ENCODE measurements around the gene KLHL3. TPM values are rescaled to one million over a fixed set of nuclear protein-coding genes. Genes with fewer than 3 reads are reported as not detected.

The KLHL3 gene
- total RNA-seq, 4 donors from 2014 or later, result 0.75 to 4.4 (median 2.6) TPM

DNA sequence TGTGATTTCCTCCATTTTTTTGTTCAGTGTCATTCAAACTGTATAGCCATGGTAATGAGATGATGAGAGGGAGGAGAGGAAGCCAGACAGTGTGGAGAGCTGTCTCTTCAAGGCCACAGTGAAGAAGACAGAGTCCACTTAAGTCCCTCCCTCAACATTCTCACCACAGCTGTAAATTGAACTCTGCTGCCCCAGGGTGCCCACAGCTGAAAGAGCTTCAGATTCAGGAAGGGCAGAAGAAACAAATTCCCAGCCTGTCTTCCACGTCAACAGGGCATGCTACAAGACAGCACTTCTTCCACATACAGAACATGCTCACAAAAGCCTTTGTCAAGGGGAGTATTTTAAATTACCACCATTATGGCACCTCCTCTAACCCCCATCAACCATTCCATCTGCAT lies 100.4 kb downstream of the KLHL3 start:
- DNase-seq, result no peak
- Histone ChIP-seq H3K36me3 (no peaks in the 10 kb centered on the region), H3K27me3 (no peaks in the 10 kb centered on the region), H3K27ac (no peak overlapping the region), H3K4me1 (no peaks in the 10 kb centered on the region), H3K4me3 (no peak overlapping the region), H3K9me3 (no peaks in the 10 kb centered on the region)
- intact Hi-C loops (cut with DNase I; ENCODE audit: low total_unique reads), result no loop called here
- TF ChIP-seq, protein P1, sequence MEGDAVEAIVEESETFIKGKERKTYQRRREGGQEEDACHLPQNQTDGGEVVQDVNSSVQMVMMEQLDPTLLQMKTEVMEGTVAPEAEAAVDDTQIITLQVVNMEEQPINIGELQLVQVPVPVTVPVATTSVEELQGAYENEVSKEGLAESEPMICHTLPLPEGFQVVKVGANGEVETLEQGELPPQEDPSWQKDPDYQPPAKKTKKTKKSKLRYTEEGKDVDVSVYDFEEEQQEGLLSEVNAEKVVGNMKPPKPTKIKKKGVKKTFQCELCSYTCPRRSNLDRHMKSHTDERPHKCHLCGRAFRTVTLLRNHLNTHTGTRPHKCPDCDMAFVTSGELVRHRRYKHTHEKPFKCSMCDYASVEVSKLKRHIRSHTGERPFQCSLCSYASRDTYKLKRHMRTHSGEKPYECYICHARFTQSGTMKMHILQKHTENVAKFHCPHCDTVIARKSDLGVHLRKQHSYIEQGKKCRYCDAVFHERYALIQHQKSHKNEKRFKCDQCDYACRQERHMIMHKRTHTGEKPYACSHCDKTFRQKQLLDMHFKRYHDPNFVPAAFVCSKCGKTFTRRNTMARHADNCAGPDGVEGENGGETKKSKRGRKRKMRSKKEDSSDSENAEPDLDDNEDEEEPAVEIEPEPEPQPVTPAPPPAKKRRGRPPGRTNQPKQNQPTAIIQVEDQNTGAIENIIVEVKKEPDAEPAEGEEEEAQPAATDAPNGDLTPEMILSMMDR (IDR thresholded peaks at IDR 0.05), result no peak
- no peak for TF ChIP-seq EP300 (IDR thresholded peaks at IDR 0.05; ENCODE audit: low read depth)
- TF ChIP-seq POLR2A (IDR thresholded peaks at IDR 0.05), result no peak
- TF ChIP-seq POLR2AphosphoS5 (IDR thresholded peaks at IDR 0.05), result no peak
- 95% methylated on average over 1 of the region's 1 CpG; no CpG with 5 or more reads in 1 of the 2 donors for WGBS, 2 donors (ENCODE audit: low coverage in 1 of 2)
- in situ Hi-C loops (cut with MboI; ENCODE audit: low pct_ligation_motif_present in 1 of 4, low pct_unique_long_range_greater_than_20kb in 1 of 4, low sequenced_read_pairs in 3 of 4), result loop anchor here in 1 of 4 donors (25.0 kb wide), 1 partner anchor 102 kb away; the partner anchor contains the start of gene KLHL3

DNA sequence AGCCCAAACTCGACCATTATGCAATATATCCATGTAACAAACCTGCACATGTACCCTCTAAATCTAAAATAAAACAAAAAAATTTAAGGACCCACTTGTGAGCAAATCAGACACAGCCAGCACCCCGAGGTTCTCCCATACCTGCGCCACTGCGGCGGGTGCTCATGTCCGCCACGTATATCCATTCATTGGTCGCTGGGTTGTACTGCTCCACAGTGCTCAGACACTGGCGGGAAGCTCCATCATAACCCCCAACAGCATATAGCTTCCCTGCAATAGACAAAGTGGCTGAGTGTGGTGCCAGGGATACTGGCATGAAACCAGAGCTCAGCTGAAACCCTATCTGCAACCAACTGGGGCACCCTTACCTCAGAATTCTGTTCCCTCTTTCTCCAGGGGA lies 102.0 kb downstream of the KLHL3 start:
- Histone ChIP-seq H3K9me3 (no peaks in the 10 kb centered on the region), H3K4me3 (no peak overlapping the region), H3K36me3 (no peaks in the 10 kb centered on the region), H3K4me1 (peaks cover 0 to 4% (median 0%) of the 10 kb centered on the region in 4 donors), H3K27me3 (no peaks in the 10 kb centered on the region), H3K27ac (no peak overlapping the region)
- intact Hi-C loops (cut with DNase I; ENCODE audit: low total_unique reads) (no loop called here), in situ Hi-C loops (cut with MboI; ENCODE audit: low pct_ligation_motif_present in 1 of 4, low pct_unique_long_range_greater_than_20kb in 1 of 4, low sequenced_read_pairs in 3 of 4) (loop anchor here in 1 of 4 donors (25.0 kb wide), 1 partner anchor 103 kb away; the partner anchor contains the start of gene KLHL3)
- no peak for DNase-seq
- WGBS, 2 donors (ENCODE audit: low coverage in 1 of 2), result 90 to 95% methylated on average over 3 to 9 of the region's 9 CpGs
- TF ChIP-seq, protein P1 (IDR thresholded peaks at IDR 0.05), result no peak
- no peak for TF ChIP-seq POLR2A (IDR thresholded peaks at IDR 0.05)
- TF ChIP-seq POLR2AphosphoS5 (IDR thresholded peaks at IDR 0.05), result no peak
- TF ChIP-seq EP300 (IDR thresholded peaks at IDR 0.05; ENCODE audit: low read depth), result no peak

DNA sequence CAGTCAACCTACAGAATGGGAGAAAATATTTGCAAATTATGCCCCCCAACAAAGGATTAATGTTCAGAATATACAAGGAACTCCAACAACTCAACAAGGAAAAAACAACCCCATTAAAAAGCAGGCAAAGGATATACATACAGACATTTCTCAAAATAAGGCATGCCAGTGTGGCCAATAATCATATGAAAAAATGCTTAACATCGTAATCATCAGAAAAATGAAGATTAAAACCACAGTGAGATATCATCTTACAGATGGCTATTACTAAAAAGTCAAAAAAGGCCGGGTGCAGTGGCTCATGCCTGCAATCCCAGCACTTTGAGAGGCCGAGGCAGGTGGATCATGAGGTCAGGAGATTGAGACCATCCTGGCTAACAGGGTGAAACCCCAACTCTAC lies 103.2 kb downstream of the KLHL3 start:
- Histone ChIP-seq H3K27ac (no peak overlapping the region), H3K4me3 (no peak overlapping the region), H3K36me3 (no peaks in the 10 kb centered on the region), H3K27me3 (no peaks in the 10 kb centered on the region), H3K9me3 (no peaks in the 10 kb centered on the region), H3K4me1 (peaks cover 0 to 4% (median 0%) of the 10 kb centered on the region in 4 donors)
- intact Hi-C loops (cut with DNase I; ENCODE audit: low total_unique reads) (no loop called here), in situ Hi-C loops (cut with MboI; ENCODE audit: low pct_ligation_motif_present in 1 of 4, low pct_unique_long_range_greater_than_20kb in 1 of 4, low sequenced_read_pairs in 3 of 4) (loop anchor here in 1 of 4 donors (25.0 kb wide), 1 partner anchor 105 kb away; the partner anchor contains the start of gene KLHL3)
- DNase-seq, result no peak
- WGBS, 2 donors (ENCODE audit: low coverage in 1 of 2), result 89 to 94% methylated on average over 3 of the region's 3 CpGs
- TF ChIP-seq POLR2AphosphoS5 (IDR thresholded peaks at IDR 0.05) (no peak), POLR2A (IDR thresholded peaks at IDR 0.05) (no peak), EP300 (IDR thresholded peaks at IDR 0.05; ENCODE audit: low read depth) (no peak)
- TF ChIP-seq, protein P1 (IDR thresholded peaks at IDR 0.05), result no peak

DNA sequence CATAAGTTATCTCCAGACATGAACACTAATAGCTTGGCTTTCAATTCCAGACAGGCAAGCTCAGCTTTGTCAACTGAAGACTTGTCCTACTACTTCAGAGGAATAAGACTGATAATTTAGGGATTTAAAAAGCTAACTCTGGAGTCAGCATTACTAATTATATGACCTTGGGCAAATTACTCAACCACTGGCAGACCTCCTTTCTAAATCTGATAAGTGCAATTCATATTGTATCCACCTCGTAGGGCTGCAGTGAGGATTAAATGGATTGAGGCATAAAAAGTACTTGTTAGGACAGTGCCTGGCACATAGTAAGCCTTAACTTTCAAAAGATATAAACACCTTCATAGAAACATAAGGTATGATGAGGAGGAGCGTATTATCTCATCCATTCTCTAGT lies 104.4 kb downstream of the KLHL3 start:
- intact Hi-C loops (cut with DNase I; ENCODE audit: low total_unique reads) (no loop called here), in situ Hi-C loops (cut with MboI; ENCODE audit: low pct_ligation_motif_present in 1 of 4, low pct_unique_long_range_greater_than_20kb in 1 of 4, low sequenced_read_pairs in 3 of 4) (loop anchor here in 1 of 4 donors (25.0 kb wide), 1 partner anchor 106 kb away; the partner anchor contains the start of gene KLHL3)
- Histone ChIP-seq H3K4me3 (no peak overlapping the region), H3K4me1 (peaks cover 0 to 4% (median 0%) of the 10 kb centered on the region in 4 donors), H3K9me3 (no peaks in the 10 kb centered on the region), H3K36me3 (no peaks in the 10 kb centered on the region), H3K27me3 (no peaks in the 10 kb centered on the region), H3K27ac (no peak overlapping the region)
- WGBS, 2 donors (ENCODE audit: low coverage in 1 of 2), result 87 to 88% methylated on average over 2 of the region's 2 CpGs
- no peak for DNase-seq
- TF ChIP-seq EP300 (IDR thresholded peaks at IDR 0.05; ENCODE audit: low read depth) (no peak), POLR2A (IDR thresholded peaks at IDR 0.05) (no peak), POLR2AphosphoS5 (IDR thresholded peaks at IDR 0.05) (no peak)
- TF ChIP-seq, protein P1 (IDR thresholded peaks at IDR 0.05), result no peak

Data from transverse colon (tissue), 4 donors.